Measurements from ENCODE around the gene TRAPPC2.

DNA sequence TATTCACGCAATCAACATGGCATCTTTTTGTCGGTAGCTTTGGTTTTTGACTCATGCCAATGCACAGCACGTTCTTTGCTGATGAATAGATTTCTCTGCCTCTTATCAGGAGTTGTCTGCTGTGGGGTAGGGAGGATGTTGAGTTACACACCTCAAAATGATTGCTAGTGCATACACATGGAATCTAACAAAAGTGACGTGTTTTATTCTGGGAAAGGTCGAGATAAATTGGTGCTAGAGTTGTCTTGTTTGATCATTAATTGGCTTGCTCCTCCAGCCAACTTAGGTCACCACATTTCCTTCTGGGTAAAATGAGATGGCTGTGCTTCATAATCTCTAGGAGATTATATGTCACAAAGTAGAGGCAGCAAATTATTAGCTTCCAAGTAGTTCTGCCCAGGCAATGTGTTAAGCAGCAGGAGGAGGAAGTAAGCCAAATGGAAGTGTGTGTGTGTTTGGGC, 41.6 kb downstream of the TRAPPC2 start:
- TF ChIP-seq, protein P1, sequence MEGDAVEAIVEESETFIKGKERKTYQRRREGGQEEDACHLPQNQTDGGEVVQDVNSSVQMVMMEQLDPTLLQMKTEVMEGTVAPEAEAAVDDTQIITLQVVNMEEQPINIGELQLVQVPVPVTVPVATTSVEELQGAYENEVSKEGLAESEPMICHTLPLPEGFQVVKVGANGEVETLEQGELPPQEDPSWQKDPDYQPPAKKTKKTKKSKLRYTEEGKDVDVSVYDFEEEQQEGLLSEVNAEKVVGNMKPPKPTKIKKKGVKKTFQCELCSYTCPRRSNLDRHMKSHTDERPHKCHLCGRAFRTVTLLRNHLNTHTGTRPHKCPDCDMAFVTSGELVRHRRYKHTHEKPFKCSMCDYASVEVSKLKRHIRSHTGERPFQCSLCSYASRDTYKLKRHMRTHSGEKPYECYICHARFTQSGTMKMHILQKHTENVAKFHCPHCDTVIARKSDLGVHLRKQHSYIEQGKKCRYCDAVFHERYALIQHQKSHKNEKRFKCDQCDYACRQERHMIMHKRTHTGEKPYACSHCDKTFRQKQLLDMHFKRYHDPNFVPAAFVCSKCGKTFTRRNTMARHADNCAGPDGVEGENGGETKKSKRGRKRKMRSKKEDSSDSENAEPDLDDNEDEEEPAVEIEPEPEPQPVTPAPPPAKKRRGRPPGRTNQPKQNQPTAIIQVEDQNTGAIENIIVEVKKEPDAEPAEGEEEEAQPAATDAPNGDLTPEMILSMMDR (IDR thresholded peaks at IDR 0.05): no peak
- no peak for TF ChIP-seq POLR2A (IDR thresholded peaks at IDR 0.05)
- TF ChIP-seq EP300 (IDR thresholded peaks at IDR 0.05): no peak
- no peak for TF ChIP-seq POLR2AphosphoS5 (IDR thresholded peaks at IDR 0.05)
